Small intestine (tissue), 7 donors: ENCODE data around the gene TCP11L2. TPM values are rescaled to one million over a fixed set of nuclear protein-coding genes. Genes with fewer than 3 reads are reported as not detected.

ENCODE experiments used
- DNase-seq, 2 donors: peaks; one replicate each; pipeline versions ENCODE4 v3.0.0 to v3.0.0-alpha.2; 2013
- FAIRE-seq: peaks from 2 replicates; lab custom pipeline; 2012; peaks lifted over from hg19 to GRCh38; lab: Jason Lieb, UNC
- H3K27ac ChIP-seq, 3 donors: one replicate each; pipeline ENCODE4 v1.5.1; 2013; ENCODE audit warnings: low read length in 2 of 3, mild to moderate bottlenecking in 2 of 3, control low read depth in 1 of 3, inconsistent platforms in 1 of 3, low read depth in 1 of 3, moderate library complexity in 1 of 3
- H3K27me3 ChIP-seq, 3 donors: one replicate each; pipeline ENCODE4 v1.6.1; 2013; ENCODE audit warnings: low read length in 3 of 3, inconsistent platforms in 1 of 3; ENCODE audit not compliant: control insufficient read depth in 3 of 3, insufficient read depth in 3 of 3
- H3K36me3 ChIP-seq, 3 donors: one replicate each; pipeline ENCODE4 v1.6.1; 2013; ENCODE audit warnings: low read length in 3 of 3, inconsistent platforms in 1 of 3, low read depth in 1 of 3, mild to moderate bottlenecking in 1 of 3, moderate library complexity in 1 of 3; ENCODE audit not compliant: control insufficient read depth in 3 of 3, insufficient read depth in 2 of 3
- H3K4me1 ChIP-seq, 3 donors: one replicate each; pipeline ENCODE4 v1.6.1; 2013; ENCODE audit warnings: low read length in 2 of 3, inconsistent platforms in 1 of 3, low read depth in 1 of 3, mild to moderate bottlenecking in 1 of 3, moderate library complexity in 1 of 3; ENCODE audit not compliant: control insufficient read depth in 3 of 3, insufficient read depth in 2 of 3
- H3K4me3 ChIP-seq, 3 donors: one replicate each; pipeline ENCODE4 v1.5.1; 2013; ENCODE audit warnings: low read length in 3 of 3, control low read depth in 1 of 3, inconsistent platforms in 1 of 3, low read depth in 1 of 3, mild to moderate bottlenecking in 1 of 3, moderate library complexity in 1 of 3
- H3K9me3 ChIP-seq, 2 donors: one replicate each; pipeline ENCODE4 v1.6.1; 2013; ENCODE audit warnings: low read depth in 1 of 2, low read length in 1 of 2; ENCODE audit not compliant: control insufficient read depth in 2 of 2, insufficient read depth in 1 of 2
- WGBS, 3 donors: extraction: QIAGEN DNeasy Blood & Tissue Kit; methylation state at CpG; one replicate each; pipeline ENCODE4 v1.1.7; 2013; 5-methylcytosine and 5-hydroxymethylcytosine counted together
- polyA plus RNA-seq, 4 donors: library from polyadenylated mRNA; stranded (reverse) in 3 of 4; unstranded in 1 of 4; fragments of 200-250 nt in 3 of 4; fragments of 120-200 nt in 1 of 4; gene quantifications; one replicate each; pipeline versions ENCODE4 v1.2.1 to v1.2.3, GENCODE V29; 2013
- donor health status: healthy with polysubstance abuse.
- donor health status: control.
- donor health status: control.
- donor health status: Bipolar disorder and iron deficiency.
- donor health status: healthy.

TCP11L2 gene
- polyA plus RNA-seq, 4 donors: 2.7 to 18.1 (median 5.7) TPM

- H3K36me3 ChIP-seq: no peaks in the 10 kb centered on the region
- no peak overlapping the region for H3K4me3 ChIP-seq
- peaks cover 0 to 8% (median 0%) of the 10 kb centered on the region in 3 donors for H3K4me1 ChIP-seq
- DNase-seq (no peak), FAIRE-seq (no peak)
- H3K9me3 ChIP-seq: no peaks in the 10 kb centered on the region
- H3K27me3 ChIP-seq: no peaks in the 10 kb centered on the region
- 83 to 96% (median 91%) methylated on average over 1 of the region's 1 CpG for WGBS, 3 donors
- H3K27ac ChIP-seq: no peak overlapping the region
Observed at GRCh38 chr12:106288101-106288493, 14.4 kb upstream of the TCP11L2 start.

GRCh38 chr12:106288494-106289195, 13.9 kb upstream of the TCP11L2 start:
- H3K4me1 ChIP-seq: peaks cover 0 to 6% (median 0%) of the 10 kb centered on the region in 3 donors
- DNase-seq: peak; percentile 41 to 47
- FAIRE-seq: no peak
- no peaks in the 10 kb centered on the region for H3K36me3 ChIP-seq
- peak overlapping the region in 2 of 3 donors; percentile 36 to 43 for H3K27ac ChIP-seq
- H3K27me3 ChIP-seq: no peaks in the 10 kb centered on the region
- no peak overlapping the region for H3K4me3 ChIP-seq
- no peaks in the 10 kb centered on the region for H3K9me3 ChIP-seq
- 34 to 59% (median 45%) methylated on average over 9 of the region's 9 CpGs for WGBS, 3 donors

- H3K27me3 ChIP-seq: no peaks in the 10 kb centered on the region
- 6 to 96% (median 39%) methylated on average over 1 of the region's 1 CpG for WGBS, 3 donors
- FAIRE-seq: no peak
- DNase-seq: no peak
- H3K36me3 ChIP-seq: no peaks in the 10 kb centered on the region
- peaks cover 0 to 6% (median 0%) of the 10 kb centered on the region in 3 donors for H3K4me1 ChIP-seq
- no peaks in the 10 kb centered on the region for H3K9me3 ChIP-seq
- no peak overlapping the region for H3K4me3 ChIP-seq
- peak overlapping the region in 1 of 3 donors; percentile 43 for H3K27ac ChIP-seq
Observed at GRCh38 chr12:106289196-106289681, 13.3 kb upstream of the TCP11L2 start.

- WGBS, 3 donors: 56 to 67% (median 60%) methylated on average over 2 of the region's 2 CpGs
Observed at GRCh38 chr12:106290666-106291065, 11.9 kb upstream of the TCP11L2 start.

GRCh38 chr12:106291342-106291741, 11.2 kb upstream of the TCP11L2 start:
- Histone ChIP-seq H3K4me1 (peaks cover 0 to 6% (median 0%) of the 10 kb centered on the region in 3 donors), H3K27me3 (no peaks in the 10 kb centered on the region), H3K4me3 (no peak overlapping the region), H3K9me3 (no peaks in the 10 kb centered on the region), H3K36me3 (no peaks in the 10 kb centered on the region), H3K27ac (no peak overlapping the region)
- DNase-seq: peak; percentile 76 to 77
- FAIRE-seq: no peak
- WGBS, 3 donors: 14 to 53% (median 41%) methylated on average over 5 of the region's 5 CpGs

More at GRCh38 chr12:106290666-106291065, 11.9 kb upstream of the TCP11L2 start:
- DNase-seq (no peak), FAIRE-seq (no peak)
- Histone ChIP-seq H3K4me3 (no peak overlapping the region), H3K9me3 (no peaks in the 10 kb centered on the region), H3K27ac (no peak overlapping the region), H3K4me1 (peaks cover 0 to 6% (median 0%) of the 10 kb centered on the region in 3 donors), H3K36me3 (no peaks in the 10 kb centered on the region), H3K27me3 (no peaks in the 10 kb centered on the region)

- no peaks in the 10 kb centered on the region for H3K36me3 ChIP-seq
- no peak overlapping the region for H3K27ac ChIP-seq
- DNase-seq: no peak
- no peaks in the 10 kb centered on the region for H3K9me3 ChIP-seq
- WGBS, 3 donors: 89 to 95% (median 93%) methylated on average over 5 of the region's 5 CpGs
- H3K4me3 ChIP-seq: no peak overlapping the region
- no peaks in the 10 kb centered on the region for H3K27me3 ChIP-seq
- no peak for FAIRE-seq
- H3K4me1 ChIP-seq: peaks cover 0 to 6% (median 0%) of the 10 kb centered on the region in 3 donors
Observed at GRCh38 chr12:106292339-106292738, 10.2 kb upstream of the TCP11L2 start.

GRCh38 chr12:106296179-106296877, 6.2 kb upstream of the TCP11L2 start:
- Histone ChIP-seq H3K4me1 (no peaks in the 10 kb centered on the region), H3K4me3 (no peak overlapping the region), H3K27ac (no peak overlapping the region), H3K9me3 (no peaks in the 10 kb centered on the region), H3K27me3 (no peaks in the 10 kb centered on the region), H3K36me3 (no peaks in the 10 kb centered on the region)
- DNase-seq (no peak), FAIRE-seq (no peak)
- WGBS, 3 donors: 82 to 86% (median 84%) methylated on average over 8 of the region's 8 CpGs

GRCh38 chr12:106297075-106297474, 5.5 kb upstream of the TCP11L2 start:
- Histone ChIP-seq H3K27me3 (no peaks in the 10 kb centered on the region), H3K9me3 (no peaks in the 10 kb centered on the region), H3K4me3 (no peak overlapping the region), H3K4me1 (no peaks in the 10 kb centered on the region), H3K36me3 (no peaks in the 10 kb centered on the region), H3K27ac (no peak overlapping the region)
- no peak for DNase-seq
- WGBS, 3 donors: 75 to 87% (median 80%) methylated on average over 3 of the region's 3 CpGs
- no peak for FAIRE-seq
